ENCODE results near the gene DYSF.

DYSF gene

DNA sequence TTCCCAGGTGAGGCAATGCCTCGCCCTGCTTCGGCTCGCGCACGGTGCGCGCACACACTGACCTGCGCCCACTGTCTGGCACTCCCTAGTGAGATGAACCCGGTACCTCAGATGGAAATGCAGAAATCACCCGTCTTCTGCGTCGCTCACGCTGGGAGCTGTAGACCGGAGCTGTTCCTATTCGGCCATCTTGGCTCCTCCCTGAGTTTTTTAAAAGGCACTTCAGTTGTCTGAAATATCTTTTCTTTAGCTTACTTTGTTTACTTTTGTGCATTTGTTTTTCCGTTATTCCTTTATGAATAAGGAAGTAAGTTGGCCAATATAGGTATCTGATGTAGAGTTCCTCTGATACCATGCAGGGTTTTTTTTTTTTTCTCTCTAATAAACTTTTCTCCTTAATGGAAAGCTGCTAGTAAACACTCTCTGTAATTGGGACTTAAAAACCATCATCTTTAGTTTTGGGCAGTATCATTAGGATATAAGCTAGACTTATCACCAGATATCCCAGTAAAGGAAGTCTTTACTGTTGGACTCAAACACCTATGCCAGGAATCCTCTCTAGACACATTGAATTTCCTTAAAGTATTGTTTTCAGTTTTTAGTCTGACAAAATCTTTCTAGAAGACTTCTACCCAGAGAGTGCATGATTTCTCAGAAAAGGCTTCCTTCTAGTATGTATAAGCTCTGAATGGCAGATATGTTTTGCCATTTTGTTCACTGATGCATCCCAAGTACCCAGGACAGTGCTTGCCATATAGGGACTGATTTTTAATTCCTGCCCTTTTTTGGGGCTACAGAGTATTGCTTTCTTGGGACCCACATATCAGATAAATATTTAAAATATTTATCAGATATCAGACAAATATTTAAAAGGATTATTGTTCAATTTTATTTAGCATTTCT is 35.8 kb upstream of the DYSF start:
- Histone ChIP-seq H3K9ac (ENCODE audit: low read length) (peak overlapping the region; percentile 36), H3K36me3 (replicated peaks; ENCODE audit: low read depth, low read length) (peaks cover 18% of the 10 kb centered on the region), H3K27ac (ENCODE audit: low read length) (peak overlapping the region; percentile 11; the same call in 1 of the 2 replicates), H3K79me2 (ENCODE audit: low read length) (no peaks in the 10 kb centered on the region), H3K4me2 (ENCODE audit: low read length) (peak overlapping the region; percentile 35), H2AFZ (ENCODE audit: low read depth, low read length) (no peak overlapping the region), H3K4me3 (ENCODE audit: low read length) (peak overlapping the region; percentile 52), H3K4me1 (ENCODE audit: low read length) (no peaks in the 10 kb centered on the region), H4K20me1 (ENCODE audit: insufficient read depth, low read length) (no peaks in the 10 kb centered on the region), H3K9me3 (ENCODE audit: insufficient read depth, low read length) (no peaks in the 10 kb centered on the region), H3K27me3 (ENCODE audit: low read depth, low read length) (no peaks in the 10 kb centered on the region)
- TF ChIP-seq CTCF (IDR thresholded peaks at IDR 0.05; ENCODE audit: low read depth, low read length) (no peak), EZH2phosphoT487 (IDR thresholded peaks at IDR 0.05; ENCODE audit: low read depth) (no peak)

DNA sequence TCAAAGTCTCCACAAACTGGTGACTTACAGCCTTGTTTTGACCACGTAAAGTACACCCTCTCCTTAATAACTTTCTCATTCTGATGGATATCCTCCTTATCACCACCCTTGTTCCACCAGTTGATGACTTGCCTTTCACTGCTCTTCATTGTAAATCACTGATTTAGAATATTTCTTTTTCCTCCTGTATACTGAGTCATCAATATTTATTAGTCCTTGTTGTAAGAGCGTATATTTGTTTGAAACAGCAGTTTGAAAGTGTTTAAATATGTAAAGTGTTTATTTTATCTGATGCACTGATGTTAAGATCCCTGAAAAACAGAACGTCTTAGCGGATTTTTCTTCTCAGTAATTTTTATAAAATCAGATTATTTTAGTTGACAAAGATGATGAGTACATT is 34.2 kb upstream of the DYSF start:
- TF ChIP-seq EZH2phosphoT487 (IDR thresholded peaks at IDR 0.05; ENCODE audit: low read depth): no peak
- no peak for TF ChIP-seq CTCF (IDR thresholded peaks at IDR 0.05; ENCODE audit: low read depth, low read length)
- Histone ChIP-seq H3K79me2 (ENCODE audit: low read length) (no peaks in the 10 kb centered on the region), H3K4me2 (ENCODE audit: low read length) (no peak overlapping the region), H4K20me1 (ENCODE audit: insufficient read depth, low read length) (no peaks in the 10 kb centered on the region), H3K4me3 (ENCODE audit: low read length) (no peak overlapping the region), H3K9me3 (ENCODE audit: insufficient read depth, low read length) (no peaks in the 10 kb centered on the region), H3K4me1 (ENCODE audit: low read length) (no peaks in the 10 kb centered on the region), H3K27me3 (ENCODE audit: low read depth, low read length) (no peaks in the 10 kb centered on the region), H3K27ac (ENCODE audit: low read length) (no peak overlapping the region), H2AFZ (ENCODE audit: low read depth, low read length) (no peak overlapping the region), H3K36me3 (replicated peaks; ENCODE audit: low read depth, low read length) (peaks cover 34% of the 10 kb centered on the region), H3K9ac (ENCODE audit: low read length) (no peak overlapping the region)

GRCh38 chr2:71419976-71420375 is 33.4 kb upstream of the DYSF start:
- Histone ChIP-seq H3K4me3 (ENCODE audit: low read length) (no peak overlapping the region), H3K9me3 (ENCODE audit: insufficient read depth, low read length) (no peaks in the 10 kb centered on the region), H2AFZ (ENCODE audit: low read depth, low read length) (no peak overlapping the region), H3K79me2 (ENCODE audit: low read length) (no peaks in the 10 kb centered on the region), H4K20me1 (ENCODE audit: insufficient read depth, low read length) (no peaks in the 10 kb centered on the region), H3K9ac (ENCODE audit: low read length) (no peak overlapping the region), H3K4me2 (ENCODE audit: low read length) (no peak overlapping the region), H3K27me3 (ENCODE audit: low read depth, low read length) (no peaks in the 10 kb centered on the region), H3K36me3 (replicated peaks; ENCODE audit: low read depth, low read length) (peaks cover 39% of the 10 kb centered on the region), H3K4me1 (ENCODE audit: low read length) (no peaks in the 10 kb centered on the region), H3K27ac (ENCODE audit: low read length) (no peak overlapping the region)
- TF ChIP-seq EZH2phosphoT487 (IDR thresholded peaks at IDR 0.05; ENCODE audit: low read depth): no peak
- TF ChIP-seq CTCF (IDR thresholded peaks at IDR 0.05; ENCODE audit: low read depth, low read length): no peak

DNA sequence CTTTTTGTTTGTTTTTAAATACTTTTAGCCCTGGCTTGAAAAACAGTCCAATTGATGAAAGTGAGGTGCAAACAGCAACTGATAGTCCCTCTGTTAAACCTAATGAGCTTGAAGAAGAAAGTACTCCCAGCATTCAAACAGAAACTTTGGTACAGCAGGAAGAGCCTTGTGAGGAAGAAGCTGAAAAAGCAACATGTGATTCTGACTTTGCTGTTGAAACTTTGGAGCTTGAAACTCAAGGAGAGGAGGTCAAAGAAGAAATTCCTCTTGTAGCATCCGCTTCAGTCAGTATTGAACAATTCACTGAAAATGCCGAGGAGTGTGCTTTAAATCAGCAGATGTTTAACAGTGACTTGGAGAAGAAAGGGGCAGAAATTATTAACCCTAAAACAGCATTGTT is 30.6 kb upstream of the DYSF start:
- Histone ChIP-seq H3K4me2 (ENCODE audit: low read length) (no peak overlapping the region), H2AFZ (ENCODE audit: low read depth, low read length) (no peak overlapping the region), H3K9ac (ENCODE audit: low read length) (no peak overlapping the region), H3K36me3 (replicated peaks; ENCODE audit: low read depth, low read length) (peaks cover 53% of the 10 kb centered on the region), H3K79me2 (ENCODE audit: low read length) (no peaks in the 10 kb centered on the region), H3K4me3 (ENCODE audit: low read length) (no peak overlapping the region), H3K27ac (ENCODE audit: low read length) (no peak overlapping the region), H3K9me3 (ENCODE audit: insufficient read depth, low read length) (no peaks in the 10 kb centered on the region), H4K20me1 (ENCODE audit: insufficient read depth, low read length) (no peaks in the 10 kb centered on the region), H3K27me3 (ENCODE audit: low read depth, low read length) (no peaks in the 10 kb centered on the region), H3K4me1 (ENCODE audit: low read length) (no peaks in the 10 kb centered on the region)
- TF ChIP-seq EZH2phosphoT487 (IDR thresholded peaks at IDR 0.05; ENCODE audit: low read depth): no peak
- TF ChIP-seq CTCF (IDR thresholded peaks at IDR 0.05; ENCODE audit: low read depth, low read length): no peak
